Adrenal gland (tissue), 12 donors: ENCODE measurements around the gene ZDHHC7. TPM values are rescaled to one million over a fixed set of nuclear protein-coding genes. Genes with fewer than 3 reads are reported as not detected.

Source experiments
- DNase-seq, 7 donors: peaks; one replicate each; pipeline ENCODE4 v3.0.0-alpha.2; 2019 to 2020
- H3K27ac ChIP-seq, 5 donors: fragments of 200-600 bp; sonication (generic) in 4 of 5; 1 replicate in 3 of 5; 2 replicates in 2 of 5; pipeline versions ENCODE4 v1.5.1 to v1.8.0; 2016 to 2020; ENCODE audit warnings: mild to moderate bottlenecking in 1 of 5
- H3K27me3 ChIP-seq: fragments of 200-600 bp; 2 replicates; pipeline ENCODE4 v1.8.0; 2021
- H3K36me3 ChIP-seq, 2 donors: fragments of 200-600 bp; replicated peaks in 1 of 2; 1 replicate in 1 of 2; 2 replicates in 1 of 2; pipeline versions ENCODE4 v1.5.1 to v1.8.0; 2018 to 2022
- H3K4me1 ChIP-seq, 2 donors: fragments of 200-600 bp; replicated peaks in 1 of 2; 1 replicate in 1 of 2; 2 replicates in 1 of 2; pipeline versions ENCODE4 v1.5.1 to v1.8.0; 2018 to 2021
- H3K4me3 ChIP-seq, 4 donors: fragments of 200-600 bp; sonication (generic) in 3 of 4; one replicate each; pipeline ENCODE4 v1.5.1; 2016 to 2018
- H3K9me3 ChIP-seq, 3 donors: fragments of 200-600 bp; sonication (generic) in 1 of 3; replicated peaks in 1 of 3; 1 replicate in 2 of 3; 2 replicates in 1 of 3; pipeline versions ENCODE4 v1.5.1 to v1.8.0; 2016 to 2021
- CTCF ChIP-seq, 6 experiments: fragments of 450-650 bp in 4 of 6; fragments of 200-600 bp in 2 of 6; sonication (generic) in 1 of 6; IDR thresholded peaks; 1 replicate in 5 of 6; 2 replicates in 1 of 6; pipeline versions ENCODE4 v1.5.1 to v1.8.0; 2016 to 2021; ENCODE audit warnings: antibody characterized with exemption in 6 of 6, mild to moderate bottlenecking in 2 of 6, moderate library complexity in 1 of 6
- POLR2A ChIP-seq, 2 donors: fragments of 450-650 bp; IDR thresholded peaks; one replicate each; pipeline ENCODE4 v1.6.1; 2017; ENCODE audit warnings: antibody characterized with exemption in 2 of 2, mild to moderate bottlenecking in 2 of 2, moderate library complexity in 1 of 2
- WGBS, 4 donors: extraction: QIAGEN DNeasy Blood & Tissue Kit in 2 of 4; methylation state at CpG; one replicate each; pipeline versions ENCODE4 v1.1.5 to v1.1.7; 2013 to 2017; 5-methylcytosine and 5-hydroxymethylcytosine counted together
- intact Hi-C, 2 donors: fragments of 100-400 bp; cut with DNase I; formaldehyde crosslinking; loops; one replicate each; pipeline versions ENCODE4 v1.14.1 to v1.15.0; 2022 to 2023
- polyA plus RNA-seq, 3 donors: library from polyadenylated mRNA; stranded (reverse); fragments of 200-250 nt in 2 of 3; fragments of 350-450 nt in 1 of 3; fragmentation: Illumina TruSeq in 1 of 3; extraction: RNeasy Lipid Tissue Mini Kit (QIAGEN cat#74804) in 1 of 3; gene quantifications; one replicate each; pipeline ENCODE4 v1.2.3, GENCODE V29; 2013 to 2014
- total RNA-seq, 9 donors: library from RNA; depleted of rRNA in 4 of 9; stranded (reverse); fragments of >200 nt in 4 of 9; fragments of 120-200 nt in 1 of 9; fragmentation: NEBNext Ultra II Directional in 1 of 9; extraction: Animal tissue kit (Norgen Biotek cat#: 25700) in 1 of 9; gene quantifications; one replicate each; pipeline versions ENCODE4 v1.1.0 to v1.2.4, GENCODE V29; 2013 to 2023
- donor health status: healthy with polysubstance abuse.
- donor health status: Bipolar disorder and iron deficiency.
- donor health status: DM: yes; HTN: yes; CAD: no.
- donor health status: DM: no; HTN: no; CAD: no.
- donor health status: DM: no; HTN: no; CAD: no.
- donor health status: DM: yes; HTN: yes; CAD: no.

Gene ZDHHC7
- total and polyA plus RNA-seq, 12 donors, result 22.5 to 74.6 (median 41.0) TPM

DNA sequence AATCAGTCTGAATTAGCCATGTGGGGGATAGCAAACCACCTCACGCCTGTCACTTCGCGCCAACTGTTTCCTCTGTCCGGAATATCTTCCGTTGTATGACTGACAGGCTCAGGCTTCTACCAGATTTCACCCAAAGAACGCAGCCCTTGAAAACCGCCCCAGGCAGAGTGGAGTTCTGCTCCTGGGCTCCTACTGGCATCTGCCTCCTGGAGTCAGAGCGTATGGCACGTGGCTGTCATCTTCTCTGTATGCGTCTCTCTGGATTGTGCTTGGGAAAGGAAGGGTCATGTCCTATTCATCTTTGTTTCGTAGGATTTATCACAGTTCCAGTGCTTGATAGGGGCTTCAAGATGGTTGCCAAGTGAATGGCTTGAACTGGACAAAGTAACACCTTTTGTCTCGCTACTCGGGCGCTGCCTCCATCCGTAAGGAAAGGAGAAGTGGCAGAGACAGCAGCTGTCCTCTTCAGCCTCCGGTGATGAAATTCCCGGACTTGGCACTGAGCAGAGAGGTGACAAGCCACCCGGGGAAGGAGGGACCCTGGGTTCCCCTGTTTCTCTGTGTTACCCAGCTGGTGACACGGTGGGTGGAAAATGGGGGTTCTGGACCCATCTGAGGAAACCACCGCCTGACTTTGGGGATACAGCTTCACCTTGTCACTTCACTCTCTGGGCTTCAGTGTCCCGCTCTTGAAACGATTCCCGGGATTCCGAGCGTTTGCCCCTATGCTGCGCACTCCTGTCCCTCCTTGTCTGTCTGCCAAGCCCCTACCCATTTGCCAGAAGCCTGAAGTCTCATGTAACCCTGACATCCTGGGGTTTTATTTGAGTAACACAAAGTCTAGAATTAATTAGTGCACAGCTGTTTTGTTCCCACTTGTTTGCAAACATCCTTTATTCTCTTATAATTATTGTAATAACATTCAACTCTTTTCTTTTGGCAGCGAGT is 30.2 kb upstream of the ZDHHC7 start:
- peaks cover 4 to 10% of the 10 kb centered on the region in 2 donors for H3K4me1 ChIP-seq
- no peaks in the 10 kb centered on the region for H3K36me3 ChIP-seq
- no peak for TF ChIP-seq POLR2A (IDR thresholded peaks at IDR 0.05)
- TF ChIP-seq CTCF (IDR thresholded peaks at IDR 0.05), result no peak
- H3K9me3 ChIP-seq, result no peaks in the 10 kb centered on the region
- intact Hi-C loops, result no loop called here
- H3K27ac ChIP-seq, result no peak overlapping the region
- H3K27me3 ChIP-seq, result no peaks in the 10 kb centered on the region
- DNase-seq, result no peak
- WGBS, 4 donors, result 85 to 93% (median 88%) methylated on average over 27 of the region's 27 CpGs
- no peak overlapping the region for H3K4me3 ChIP-seq

DNA sequence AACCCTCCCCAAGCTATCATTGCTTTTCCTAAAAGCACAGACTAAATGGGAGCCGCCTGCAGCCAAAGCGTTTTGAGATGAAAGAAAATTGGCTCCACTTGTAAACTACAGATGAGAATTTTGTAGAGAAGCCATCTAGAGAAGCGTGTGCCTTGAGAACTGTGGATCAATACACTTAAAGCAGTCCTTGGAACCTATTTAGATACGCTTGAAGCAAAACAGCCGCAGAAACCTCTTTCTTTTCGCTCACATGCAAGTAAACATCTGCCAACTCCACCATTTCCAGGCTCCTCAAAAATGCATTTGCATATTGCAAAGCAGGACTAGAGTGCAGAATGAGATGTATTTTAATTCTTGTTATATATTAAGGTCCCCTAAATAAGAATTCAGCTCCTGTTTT is 29.4 kb upstream of the ZDHHC7 start:
- Histone ChIP-seq H3K4me3 (no peak overlapping the region), H3K27ac (no peak overlapping the region), H3K36me3 (no peaks in the 10 kb centered on the region), H3K4me1 (peaks cover 11 to 17% of the 10 kb centered on the region in 2 donors), H3K27me3 (no peaks in the 10 kb centered on the region), H3K9me3 (no peaks in the 10 kb centered on the region)
- intact Hi-C loops, result no loop called here
- TF ChIP-seq CTCF (IDR thresholded peaks at IDR 0.05) (no peak), POLR2A (IDR thresholded peaks at IDR 0.05) (no peak)
- DNase-seq, result no peak
- WGBS, 4 donors, result 93 to 96% (median 95%) methylated on average over 6 of the region's 6 CpGs

GRCh38 chr16:85037721-85038120 is 26.4 kb upstream of the ZDHHC7 start:
- Histone ChIP-seq H3K27ac (peak overlapping the region in 3 of 5 donors; percentile 69 to 93 (median 80)), H3K36me3 (no peaks in the 10 kb centered on the region), H3K9me3 (no peaks in the 10 kb centered on the region), H3K4me1 (peaks cover 11 to 24% of the 10 kb centered on the region in 2 donors), H3K4me3 (no peak overlapping the region), H3K27me3 (no peaks in the 10 kb centered on the region)
- TF ChIP-seq POLR2A (IDR thresholded peaks at IDR 0.05), result no peak
- TF ChIP-seq CTCF (IDR thresholded peaks at IDR 0.05), result no peak
- 93 to 95% (median 94%) methylated on average over 5 of the region's 5 CpGs for WGBS, 4 donors
- no peak for DNase-seq
- intact Hi-C loops, result no loop called here

DNA sequence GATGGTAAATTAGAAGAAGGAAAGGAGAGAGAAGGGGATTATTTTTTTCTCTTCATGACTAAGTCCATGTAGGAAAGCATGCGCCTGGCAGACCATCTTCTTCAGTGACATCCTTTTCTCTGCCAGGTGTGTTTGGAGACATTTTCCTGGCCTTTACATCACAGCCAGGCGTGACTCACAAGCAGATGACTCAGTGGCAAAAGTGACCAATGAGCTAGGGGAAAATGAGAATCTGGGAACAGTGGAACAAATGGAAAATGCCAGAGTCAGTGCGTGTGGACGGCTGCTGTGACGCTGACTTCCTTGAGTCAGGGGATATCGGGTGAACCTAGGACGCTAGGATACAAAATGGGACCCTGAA is 25.7 kb upstream of the ZDHHC7 start:
- intact Hi-C loops, result no loop called here
- Histone ChIP-seq H3K4me3 (no peak overlapping the region), H3K36me3 (no peaks in the 10 kb centered on the region), H3K27me3 (no peaks in the 10 kb centered on the region), H3K9me3 (no peaks in the 10 kb centered on the region), H3K27ac (peak overlapping the region; percentile 22 to 93 (median 69)), H3K4me1 (peaks cover 11 to 24% of the 10 kb centered on the region in 2 donors)
- peak; percentile 76 to 91 (median 88) for DNase-seq
- 50 to 71% (median 55%) methylated on average over 7 of the region's 7 CpGs for WGBS, 4 donors
- TF ChIP-seq POLR2A (IDR thresholded peaks at IDR 0.05) (peak in 1 of 2 donors; percentile 42), CTCF (IDR thresholded peaks at IDR 0.05) (no peak)
